SKM-1 (cell line): ENCODE results near the gene ATAD1.
"Not testable (repeated sequence)": the region's sequence is repeated elsewhere in the genome, so short reads cannot be mapped to it uniquely, and the experiment has no call there.

Experiments
- DNase-seq: peaks from one replicate; lab custom pipeline; 2025; ENCODE audit not compliant: unreplicated experiment; lab: John Stamatoyannopoulos, UW

Gene ATAD1

GRCh38 chr10:87759551-87759950 is 58.5 kb downstream of the ATAD1 start:
- no peak for DNase-seq

GRCh38 chr10:87757685-87758084 is 60.3 kb downstream of the ATAD1 start:
- DNase-seq: no peak

- no peak for DNase-seq
Observed at GRCh38 chr10:87753995-87754866, 63.8 kb downstream of the ATAD1 start.

GRCh38 chr10:87752566-87752965 is 65.5 kb downstream of the ATAD1 start:
- no peak for DNase-seq

- DNase-seq: no peak
Observed at GRCh38 chr10:87751274-87751673, 66.8 kb downstream of the ATAD1 start.

- DNase-seq: no peak
Observed at GRCh38 chr10:87750817-87751216, 67.2 kb downstream of the ATAD1 start.

GRCh38 chr10:87750001-87750671 is 67.9 kb downstream of the ATAD1 start:
- DNase-seq: no peak

GRCh38 chr10:87748244-87748643 is 69.8 kb downstream of the ATAD1 start:
- not testable (repeated sequence) for DNase-seq

- no peak for DNase-seq
Observed at GRCh38 chr10:87746911-87747310, 71.1 kb downstream of the ATAD1 start.

GRCh38 chr10:87744606-87745005 is 73.4 kb downstream of the ATAD1 start:
- no peak for DNase-seq

- peak; percentile 40 for DNase-seq
Observed at GRCh38 chr10:87742992-87743610, 74.9 kb downstream of the ATAD1 start.

- peak; percentile 44 for DNase-seq
Observed at GRCh38 chr10:87740254-87740655, 77.8 kb downstream of the ATAD1 start.

- DNase-seq: peak; percentile 10
Observed at GRCh38 chr10:87739703-87740102, 78.3 kb downstream of the ATAD1 start.

GRCh38 chr10:87738253-87738652 is 79.8 kb downstream of the ATAD1 start:
- DNase-seq: not testable (repeated sequence)

GRCh38 chr10:87734987-87735827 is 82.8 kb downstream of the ATAD1 start:
- peak; percentile 43 for DNase-seq

GRCh38 chr10:87733081-87733480 is 84.9 kb downstream of the ATAD1 start:
- DNase-seq: no peak

GRCh38 chr10:87729940-87730339 is 88.1 kb downstream of the ATAD1 start:
- no peak for DNase-seq

- no peak for DNase-seq
Observed at GRCh38 chr10:87724789-87725188, 93.2 kb downstream of the ATAD1 start.

- no peak for DNase-seq
Observed at GRCh38 chr10:87723500-87723899, 94.5 kb downstream of the ATAD1 start.

GRCh38 chr10:87722716-87723115 is 95.3 kb downstream of the ATAD1 start:
- DNase-seq: no peak

- no peak for DNase-seq
Observed at GRCh38 chr10:87721781-87722180, 96.2 kb downstream of the ATAD1 start.
